Mesenteric fat pad (tissue), 1 donor: ENCODE results near the gene ZDHHC4. TPM values are rescaled to one million over a fixed set of nuclear protein-coding genes. Genes with fewer than 3 reads are reported as not detected.
A peak's percentile ranks its signal among the peaks of the same experiment; 100 is the strongest.
"Not testable (repeated sequence)": the region's sequence is repeated elsewhere in the genome, so short reads cannot be mapped to it uniquely, and the experiment has no call there.

Source experiments
- DNase-seq: peaks from one replicate; pipeline ENCODE4 v3.0.0-alpha.2; 2020; ENCODE audit warnings: low spot score
- total RNA-seq: library from RNA; stranded (reverse); fragmentation: NEBNext Ultra II Directional; extraction: Animal tissue kit (Norgen Biotek cat#: 25700); gene quantifications from one replicate; pipeline ENCODE4 v1.2.1, GENCODE V29; 2021
- donor health status: DM: yes; HTN: yes; CAD: no.

Gene ZDHHC4
- total RNA-seq, 1 donor from 2014 or later: 53.9 TPM

GRCh38 chr7:6630007-6630849, 53.0 kb downstream of the ZDHHC4 start:
- DNase-seq: no peak

GRCh38 chr7:6631605-6632004, 54.4 kb downstream of the ZDHHC4 start:
- no peak for DNase-seq

- no peak for DNase-seq
These were observed 56.8 kb downstream of the ZDHHC4 start for GRCh38 chr7:6634021-6634420.

- not testable (repeated sequence) for DNase-seq
These were observed 57.7 kb downstream of the ZDHHC4 start for GRCh38 chr7:6634971-6635370.

GRCh38 chr7:6636741-6637543, 59.7 kb downstream of the ZDHHC4 start, which contains the start of gene ZNF316:
TSS of gene ZNF316 (plus strand) at chr7:6637318. CDS start at chr7:6642410, 5,092 bp downstream.
- peak; percentile 92 for DNase-seq

- no peak for DNase-seq
These were observed 60.4 kb downstream of the ZDHHC4 start for GRCh38 chr7:6637544-6638229.

Other genes with a start within 250 kb of the ZDHHC4 start
- 15.0 TPM for gene FAM220A, start 228.5 kb upstream of the ZDHHC4 start, total RNA-seq
- gene RAC1, start 202.9 kb upstream of the ZDHHC4 start, total RNA-seq: 229 TPM
- 25.1 TPM for gene DAGLB, start 129.5 kb upstream of the ZDHHC4 start, total RNA-seq
- gene KDELR2, start 93.3 kb upstream of the ZDHHC4 start, total RNA-seq: 156 TPM
- not detected for gene GRID2IP, start 26.0 kb upstream of the ZDHHC4 start, total RNA-seq
- 26.2 TPM for gene INTS15, start 12.6 kb downstream of the ZDHHC4 start, total RNA-seq
- 4.1 TPM for gene ZNF853, start 38.2 kb downstream of the ZDHHC4 start, total RNA-seq
- 27.7 TPM for gene ZNF316, start 59.9 kb downstream of the ZDHHC4 start, total RNA-seq
- gene ZNF12, start 129.5 kb downstream of the ZDHHC4 start, total RNA-seq: 16.6 TPM
- not detected for gene RSPH10B2, start 176.6 kb downstream of the ZDHHC4 start, total RNA-seq
- gene CCZ1B, start 248.8 kb downstream of the ZDHHC4 start, total RNA-seq: 53.0 TPM